H1 (cell line): ENCODE data around the gene MYLK2. TPM values are rescaled to one million over a fixed set of nuclear protein-coding genes. Genes with fewer than 3 reads are reported as not detected.

Experiments
- CTCF ChIA-PET: fragments of 300-600 bp; sonication (Branson Sonifier 250); formaldehyde crosslinking; loops from one replicate; lab custom pipeline; 2021; ENCODE audit not compliant: partially characterized antibody; lab: Charles Lee
- POLR2A ChIA-PET: fragments of 300-600 bp; sonication (Branson Sonifier 250); formaldehyde crosslinking; loops from one replicate; lab custom pipeline; 2021; ENCODE audit warnings: inconsistent platforms; ENCODE audit not compliant: partially characterized antibody; lab: Charles Lee
- DNase-seq, 2 experiments: peaks; one replicate each; pipeline versions ENCODE4 v3.0.0 to v3.0.0-alpha.2; 2010 to 2022; ENCODE audit warnings: low spot score in 2 of 2, low read depth in 1 of 2, mixed read lengths in 1 of 2
- FAIRE-seq: peaks from 2 replicates; lab custom pipeline; 2011; peaks lifted over from hg19 to GRCh38; lab: Jason Lieb, UNC
- H2AFZ ChIP-seq: 2 replicates; pipeline ENCODE4 v1.8.1; 2012; ENCODE audit warnings: low read length, inconsistent platforms
- H2AK5ac ChIP-seq: 2 replicates; pipeline ENCODE4 v1.6.1; 2013; ENCODE audit warnings: low read depth, low read length
- H2BK120ac ChIP-seq: replicated peaks from 2 replicates; pipeline ENCODE3; 2013; ENCODE audit warnings: low read depth, low read length, inconsistent platforms
- H2BK12ac ChIP-seq: 2 replicates; pipeline ENCODE4 v1.6.1; 2013; ENCODE audit warnings: low read depth, low read length
- H2BK15ac ChIP-seq: 2 replicates; pipeline ENCODE4 v1.6.1; 2013; ENCODE audit warnings: low read length
- H2BK20ac ChIP-seq: 2 replicates; pipeline ENCODE4 v1.6.1; 2013; ENCODE audit warnings: low read length
- H2BK5ac ChIP-seq: 2 replicates; pipeline ENCODE4 v1.6.1; 2013; ENCODE audit warnings: low read depth, low read length
- H3K14ac ChIP-seq: 2 replicates; pipeline ENCODE4 v1.6.1; 2013; ENCODE audit warnings: inconsistent platforms; ENCODE audit not compliant: insufficient read length
- H3K18ac ChIP-seq: 2 replicates; pipeline ENCODE4 v1.6.1; 2013; ENCODE audit warnings: low read length; ENCODE audit errors: extremely low read depth
- H3K23ac ChIP-seq: 2 replicates; pipeline ENCODE4 v1.6.1; 2013; ENCODE audit warnings: inconsistent platforms; ENCODE audit not compliant: insufficient read length
- H3K23me2 ChIP-seq: 2 replicates; pipeline ENCODE4 v1.6.1; 2013; ENCODE audit warnings: low read depth, low read length
- H3K27ac ChIP-seq: 2 replicates; pipeline ENCODE4 v1.6.1; 2011; ENCODE audit warnings: low read depth, low read length, inconsistent platforms
- H3K27me3 ChIP-seq, 4 experiments: replicated peaks in 1 of 4; 1 replicate in 1 of 4; 2 replicates in 3 of 4; pipeline versions ENCODE4 v1.6.1 to v1.8.1; 2011 to 2013; ENCODE audit warnings: low read length in 3 of 4, mild to moderate bottlenecking in 3 of 4, inconsistent platforms in 2 of 4, mixed read lengths in 2 of 4, moderate library complexity in 1 of 4; ENCODE audit not compliant: control insufficient read depth in 3 of 4, insufficient read depth in 3 of 4; ENCODE audit errors: extremely low read depth in 1 of 4
- H3K36me3 ChIP-seq, 4 experiments: 2 replicates each; pipeline versions ENCODE4 v1.6.1 to v1.8.1; 2011 to 2013; ENCODE audit warnings: mild to moderate bottlenecking in 4 of 4, low read length in 3 of 4, moderate library complexity in 2 of 4, control low read depth in 1 of 4, inconsistent platforms in 1 of 4; ENCODE audit not compliant: insufficient read depth in 4 of 4, control insufficient read depth in 2 of 4
- H3K4ac ChIP-seq: replicated peaks from 2 replicates; pipeline ENCODE3; 2013; ENCODE audit warnings: low read length, low read depth, mixed read lengths, inconsistent platforms; ENCODE audit not compliant: insufficient read length
- H3K4me1 ChIP-seq, 4 experiments: replicated peaks in 1 of 4; 1 replicate in 1 of 4; 2 replicates in 3 of 4; pipeline versions ENCODE4 v1.6.1 to v1.8.1; 2011 to 2013; ENCODE audit warnings: low read length in 3 of 4, inconsistent platforms in 2 of 4, mixed read lengths in 1 of 4; ENCODE audit not compliant: insufficient read depth in 4 of 4, control insufficient read depth in 3 of 4
- H3K4me2 ChIP-seq, 2 experiments: 2 replicates each; pipeline versions ENCODE4 v1.6.1 to v1.8.1; 2011 to 2013; ENCODE audit warnings: low read depth in 2 of 2, low read length in 2 of 2, control low read depth in 1 of 2, inconsistent platforms in 1 of 2, mild to moderate bottlenecking in 1 of 2; ENCODE audit not compliant: insufficient read depth in 1 of 2
- H3K4me3 ChIP-seq, 4 experiments: fragments of 200-600, 300-600 bp in 1 of 4; sonication (generic), shearing (Covaris generic), sonication (Bioruptor Twin) in 1 of 4; 2 replicates each; pipeline versions ENCODE4 v1.5.1 to v1.8.1; 2011 to 2016; ENCODE audit warnings: low read length in 4 of 4, low read depth in 3 of 4, control low read depth in 2 of 4, inconsistent platforms in 2 of 4, mild to moderate bottlenecking in 2 of 4, mixed read lengths in 1 of 4, moderate library complexity in 1 of 4; ENCODE audit not compliant: insufficient read depth in 2 of 4; ENCODE audit errors: extremely low read depth in 1 of 4
- H3K56ac ChIP-seq: replicated peaks from 2 replicates; pipeline ENCODE3; 2013; ENCODE audit warnings: low read depth, mild to moderate bottlenecking, mixed read lengths, low read length, inconsistent platforms; ENCODE audit not compliant: insufficient read length
- H3K79me1 ChIP-seq: 2 replicates; pipeline ENCODE4 v1.6.1; 2013; ENCODE audit warnings: low read depth, low read length, control low read depth
- H3K79me2 ChIP-seq, 2 experiments: 2 replicates each; pipeline versions ENCODE4 v1.6.1 to v1.8.1; 2012 to 2013; ENCODE audit warnings: low read length in 2 of 2, mild to moderate bottlenecking in 2 of 2, inconsistent platforms in 1 of 2; ENCODE audit not compliant: insufficient read depth in 2 of 2, control insufficient read depth in 1 of 2
- H3K9ac ChIP-seq, 4 experiments: replicated peaks in 1 of 4; 1 replicate in 1 of 4; 2 replicates in 3 of 4; pipeline versions ENCODE4 v1.6.1 to v1.8.1; 2011 to 2013; ENCODE audit warnings: low read depth in 3 of 4, low read length in 3 of 4, control low read depth in 2 of 4, mild to moderate bottlenecking in 2 of 4, moderate library complexity in 2 of 4, inconsistent platforms in 1 of 4; ENCODE audit errors: extremely low read depth in 1 of 4
- H3K9me3 ChIP-seq, 2 experiments: 2 replicates each; pipeline versions ENCODE4 v1.6.1 to v1.8.1; 2012 to 2013; ENCODE audit warnings: mild to moderate bottlenecking in 2 of 2, moderate library complexity in 2 of 2, control low read depth in 1 of 2, inconsistent platforms in 1 of 2, low read depth in 1 of 2, low read length in 1 of 2, mixed read lengths in 1 of 2; ENCODE audit not compliant: insufficient read depth in 2 of 2
- H4K20me1 ChIP-seq, 2 experiments: replicated peaks in 1 of 2; 2 replicates each; pipeline versions ENCODE3 to v1.8.1; 2011 to 2013; ENCODE audit warnings: inconsistent platforms in 2 of 2, low read length in 2 of 2, mild to moderate bottlenecking in 1 of 2; ENCODE audit not compliant: insufficient read depth in 2 of 2, control insufficient read depth in 1 of 2
- H4K5ac ChIP-seq: 2 replicates; pipeline ENCODE4 v1.6.1; 2013; ENCODE audit warnings: low read length, low read depth, mixed read lengths, inconsistent platforms; ENCODE audit not compliant: insufficient read length
- H4K8ac ChIP-seq: 2 replicates; pipeline ENCODE4 v1.8.0; 2013; ENCODE audit warnings: mild to moderate bottlenecking, moderate library complexity, low read length, inconsistent platforms; ENCODE audit not compliant: insufficient read depth; ENCODE audit errors: extremely low read depth
- H4K91ac ChIP-seq: replicated peaks from 2 replicates; pipeline ENCODE3; 2013; ENCODE audit warnings: low read length, mixed read lengths, inconsistent platforms; ENCODE audit not compliant: insufficient read length
- CBX8 ChIP-seq: fragments of 300-800, 300-1000 bp; sonication (generic); IDR thresholded peaks from 2 replicates; pipeline ENCODE4 v1.7.1; 2016; ENCODE audit warnings: low read depth, low read length, borderline replicate concordance
- CTBP2 ChIP-seq: IDR thresholded peaks from 2 replicates; pipeline ENCODE4 v1.7.0; 2011; ENCODE audit warnings: borderline replicate concordance, mild to moderate bottlenecking, moderate library complexity, mixed read lengths, low read length; ENCODE audit not compliant: insufficient read depth, insufficient read length
- CTCF ChIP-seq, 3 experiments: IDR thresholded peaks; 1 replicate in 2 of 3; 2 replicates in 1 of 3; pipeline versions ENCODE4 v1.5.1 to v1.6.1; 2011; ENCODE audit warnings: low read length in 3 of 3, mild to moderate bottlenecking in 3 of 3, inconsistent platforms in 2 of 3, low read depth in 1 of 3, moderate library complexity in 1 of 3; ENCODE audit not compliant: insufficient read depth in 1 of 3; ENCODE audit errors: control extremely low read depth in 1 of 3
- FOSL1 ChIP-seq: IDR thresholded peaks from 2 replicates; pipeline ENCODE4 v1.6.1; 2011; ENCODE audit warnings: mild to moderate bottlenecking, low read depth, low read length, moderate library complexity; ENCODE audit not compliant: insufficient read depth
- JUND ChIP-seq: IDR thresholded peaks from 2 replicates; pipeline ENCODE4 v1.6.1; 2011; ENCODE audit warnings: mild to moderate bottlenecking, improper control_type of control experiment, low read length
- RBBP5 ChIP-seq: IDR thresholded peaks from 2 replicates; pipeline ENCODE4 v1.7.1; 2012; ENCODE audit warnings: low read depth, mild to moderate bottlenecking, inconsistent platforms, low read length, moderate library complexity, borderline replicate concordance
- TAF1 ChIP-seq: IDR thresholded peaks from 2 replicates; pipeline ENCODE4 v1.6.1; 2011; ENCODE audit warnings: mild to moderate bottlenecking, low read depth, low read length
- ZNF274 ChIP-seq: IDR thresholded peaks from 2 replicates; pipeline ENCODE4 v1.7.0; 2012; ENCODE audit warnings: low read length, borderline replicate concordance; ENCODE audit errors: extremely low read depth
- WGBS, 2 experiments: shearing (Covaris generic) in 1 of 2; methylation state at CpG; one replicate each; pipeline versions ENCODE4 v1.1.6 to v1.1.7; 2013 to 2015; ENCODE audit warnings: low lambda C conversion rate in 2 of 2, mixed read lengths in 2 of 2, inconsistent platforms in 1 of 2, low coverage in 1 of 2, missing lambda C conversion rate in 1 of 2; ENCODE audit not compliant: insufficient replicate concordance in 2 of 2, insufficient coverage in 1 of 2, insufficient read length in 1 of 2; ENCODE audit errors: extremely low coverage in 1 of 2, missing lambda C conversion rate in 1 of 2; 5-methylcytosine and 5-hydroxymethylcytosine counted together
- polyA plus RNA-seq, 7 experiments: library from polyadenylated mRNA; depleted of rRNA in 3 of 7; stranded (reverse) in 5 of 7; unstranded in 2 of 7; fragments of >200 nt in 5 of 7; fragments of 200-250 nt in 2 of 7; gene quantifications; 1 replicate in 5 of 7; 2 replicates in 1 of 7; 4 replicates in 1 of 7; pipeline versions ENCODE4 v1.2.1 to v1.2.3, GENCODE V29; 2011 to 2013; ENCODE audit warnings: missing spikeins in 2 of 7, mixed read lengths in 2 of 7
- total RNA-seq: library from RNA; stranded (reverse); fragmentation: NEBNext Ultra II Directional; extraction: Animal tissue kit (Norgen Biotek cat#: 25700); gene quantifications from 2 replicates; pipeline ENCODE4 v1.2.1, GENCODE V29; 2021

Gene MYLK2
- total and polyA plus RNA-seq, 2 of the 8 experiments (the other 6 are each of a cell fraction or from before 2014, with no cell fraction given), result 0.22 to 0.26 TPM

- Histone ChIP-seq H2AFZ (peak overlapping the region; percentile 65; the same call in 1 of the 2 replicates), H2BK120ac (no peak overlapping the region), H3K23me2 (peaks cover 7% of the 10 kb centered on the region; the same call in 1 of the 2 replicates), H2AK5ac (no peak overlapping the region), H3K9me3 (no peaks in the 10 kb centered on the region), H3K27me3 (peaks cover 0 to 3% (median 0%) of the 10 kb centered on the region in 4 experiments; a peak in 3 of 7 replicates), H3K14ac (no peak overlapping the region), H4K5ac (peak overlapping the region; percentile 8), H3K36me3 (no peaks in the 10 kb centered on the region), H3K4ac (no peak overlapping the region), H3K4me2 (peak overlapping the region; percentile 98 to 99), H3K18ac (no peak overlapping the region), H3K9ac (peak overlapping the region in 3 of 4 experiments; percentile 27 to 66 (median 52); a peak in 5 of 7 replicates), H4K20me1 (no peaks in the 10 kb centered on the region), H2BK12ac (no peak overlapping the region), H2BK5ac (no peak overlapping the region), H3K4me1 (peaks cover 0 to 3% (median 0%) of the 10 kb centered on the region in 4 experiments; a peak in 1 of 7 replicates), H2BK15ac (no peak overlapping the region), H4K8ac (no peak overlapping the region), H3K79me1 (no peaks in the 10 kb centered on the region), H4K91ac (no peak overlapping the region), H2BK20ac (no peak overlapping the region), H3K56ac (peak overlapping the region; percentile 43), H3K79me2 (no peaks in the 10 kb centered on the region), H3K4me3 (peak overlapping the region; percentile 58 to 75 (median 71)), H3K23ac (no peak overlapping the region), H3K27ac (no peak overlapping the region)
- 12% methylated on average over 44 of the region's 45 CpGs; no CpG with 5 or more reads in 1 of the 2 experiments for WGBS, 2 experiments
- ChIA-PET CTCF (interaction anchor here (0.6 to 4.2 kb wide), 14 partner anchors 21 to 506 kb away, joined by 3 to 18 read pairs (median 3); partner anchors contain the start of gene PDRG1), POLR2A (interaction anchor here (0.7 to 1.7 kb wide), 5 partner anchors 9 to 72 kb away, joined by 3 to 4 read pairs (median 3); partner anchors contain the start of genes DUSP15, PDRG1 and TTLL9)
- no peak for FAIRE-seq
- peak; percentile 91 to 94 for DNase-seq
- no peak for TF ChIP-seq CTBP2
- no peak for TF ChIP-seq JUND
- TF ChIP-seq TAF1, result peak; percentile 23; the same call in 1 of the 2 replicates
- no peak for TF ChIP-seq ZNF274
- no peak for TF ChIP-seq CBX8
- TF ChIP-seq RBBP5, result no peak; the same call in 1 of the 2 replicates
- TF ChIP-seq CTCF (IDR thresholded peaks at IDR 0.05; ENCODE audit: control extremely low read depth in 1 of 3, insufficient read depth in 1 of 3, low read depth in 1 of 3, low read length in 3 of 3), result peak in 2 of 3 experiments; percentile 24 to 35; a peak in 2 of 4 replicates
- no peak for TF ChIP-seq FOSL1
Measured at GRCh38 chr20:31879143-31879987, 60.2 kb downstream of the MYLK2 start.
